Measurements from ENCODE around the gene TALDO1.

DNA sequence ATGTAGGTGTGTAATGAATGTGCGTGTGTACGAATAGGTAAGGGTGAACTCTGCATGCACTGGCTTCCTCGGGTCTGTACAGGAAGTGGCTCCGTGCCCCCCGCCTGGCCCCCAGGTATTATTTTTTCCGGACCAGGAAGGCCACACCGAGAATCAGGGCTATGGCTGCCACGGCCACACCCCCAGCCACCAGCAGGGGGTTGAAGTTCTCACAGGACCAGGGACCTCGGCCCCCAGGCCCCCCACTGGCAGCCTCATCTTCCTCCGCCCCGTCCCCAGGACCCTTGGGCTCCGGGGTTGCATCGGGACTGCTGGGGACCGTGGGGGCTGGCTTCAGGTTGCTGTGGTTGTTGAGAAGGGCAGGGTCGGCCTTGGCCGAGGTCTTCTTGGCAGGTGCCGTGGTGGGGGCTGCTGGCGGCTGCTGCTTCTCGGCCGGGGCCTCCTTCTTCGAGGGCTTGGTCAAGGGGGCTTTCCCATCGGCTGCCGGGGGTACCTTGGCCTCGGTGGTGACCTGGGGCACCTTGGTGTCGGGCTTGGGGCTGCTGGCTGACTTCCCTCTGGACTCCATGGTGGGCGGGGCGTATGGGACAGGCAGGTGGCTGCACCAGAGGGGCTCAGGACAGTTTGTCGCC, 40.9 kb downstream of the TALDO1 start:
- TF ChIP-seq GATA3 (IDR thresholded peaks at IDR 0.05; ENCODE audit: low read depth, low read length) (no peak), GATA2 (IDR thresholded peaks at IDR 0.05; ENCODE audit: low read depth, low read length) (no peak)
